HG03460 (cell line): ENCODE data around the gene TMPRSS11E.
A peak's percentile ranks its signal among the peaks of the same experiment; 100 is the strongest.
"Not testable (repeated sequence)": the region's sequence is repeated elsewhere in the genome, so short reads cannot be mapped to it uniquely, and the experiment has no call there.

Experiments
- ATAC-seq: cut with Tn5 transposase; IDR thresholded peaks from one replicate; pipeline ENCODE4 v1.9.1; 2021; ENCODE audit not compliant: unreplicated experiment

TMPRSS11E gene

DNA sequence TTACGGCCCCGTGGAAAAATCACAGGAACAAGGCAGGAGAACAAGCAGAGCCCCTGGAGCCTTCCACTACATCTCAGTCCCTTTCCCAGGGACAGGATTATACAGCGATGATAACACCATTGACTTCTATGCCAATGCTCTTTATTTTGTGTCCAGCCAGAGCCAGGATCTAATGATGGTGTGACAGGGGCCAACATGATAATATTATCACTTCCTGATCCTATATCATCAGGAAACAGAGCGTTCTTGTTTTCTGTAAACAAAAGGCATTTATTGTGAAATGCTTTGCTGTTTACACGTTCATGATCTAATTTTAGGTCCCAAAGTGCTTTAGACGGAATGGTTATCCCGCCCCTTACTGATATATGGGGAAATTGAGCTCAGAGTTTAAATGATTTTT, 12.8 kb downstream of the TMPRSS11E start:
- no peak for ATAC-seq

DNA sequence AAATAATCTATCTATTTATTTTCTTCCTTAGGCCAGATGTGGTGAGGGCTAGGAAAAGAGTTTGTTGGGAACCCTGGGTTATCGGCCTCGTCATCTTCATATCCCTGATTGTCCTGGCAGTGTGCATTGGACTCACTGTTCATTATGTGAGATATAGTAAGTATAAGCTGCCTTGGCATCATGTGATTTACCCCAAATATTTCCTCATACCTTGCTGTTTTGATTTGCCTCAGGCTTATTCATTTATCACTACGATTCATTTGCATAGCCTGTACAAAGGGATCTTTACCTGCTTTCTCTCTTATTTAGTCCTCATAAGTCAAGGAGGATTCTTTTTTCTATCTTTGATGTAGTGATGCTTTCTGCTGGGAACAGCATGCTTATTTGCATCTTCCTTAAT, 14.5 kb downstream of the TMPRSS11E start:
- no peak for ATAC-seq

GRCh38 chr4:68462691-68463090, 15.4 kb downstream of the TMPRSS11E start:
- ATAC-seq = no peak

GRCh38 chr4:68463796-68464195, 16.5 kb downstream of the TMPRSS11E start:
- ATAC-seq = no peak

- ATAC-seq = no peak
Measured at GRCh38 chr4:68465058-68465457, 17.8 kb downstream of the TMPRSS11E start.

DNA sequence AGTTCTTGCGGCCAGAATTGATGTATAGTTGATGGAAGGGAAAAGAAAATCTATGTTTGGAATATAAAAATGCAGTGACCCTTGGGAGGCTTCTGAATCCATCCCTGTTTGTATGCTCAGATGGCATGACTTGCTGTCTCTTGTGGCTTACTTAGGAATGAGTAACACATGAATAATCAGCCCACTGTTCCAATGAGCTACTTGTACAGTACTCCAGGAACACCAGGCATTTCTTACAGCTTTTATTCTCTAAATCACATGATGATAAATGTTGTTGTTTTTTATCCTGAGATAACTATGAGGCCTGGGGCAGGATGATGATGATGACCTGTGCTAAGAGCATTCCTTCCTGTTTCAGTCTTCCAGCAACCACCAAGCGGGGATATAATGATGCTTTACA, 18.9 kb downstream of the TMPRSS11E start:
- ATAC-seq = no peak

DNA sequence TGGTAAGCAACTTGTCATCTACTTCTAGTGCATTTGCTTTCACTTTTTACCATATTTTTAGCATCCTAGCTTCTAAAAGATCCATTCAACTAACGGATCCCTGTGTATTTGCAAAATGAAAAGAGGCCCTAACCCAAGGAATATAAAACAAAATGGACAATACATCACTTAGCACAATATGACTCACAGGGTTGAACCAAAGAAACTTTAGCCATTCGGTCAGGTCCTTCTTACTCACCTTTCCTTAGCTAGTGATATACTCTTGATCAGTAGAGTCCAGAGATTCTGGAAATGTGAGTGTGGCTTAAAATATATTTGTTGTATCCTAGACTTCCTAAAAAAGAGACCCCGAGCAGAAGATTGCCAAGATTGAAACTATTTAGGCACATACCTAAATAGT, 19.5 kb downstream of the TMPRSS11E start:
- ATAC-seq = no peak

- ATAC-seq = no peak
Measured at GRCh38 chr4:68469482-68469881, 22.2 kb downstream of the TMPRSS11E start.

GRCh38 chr4:68476191-68476590, 28.9 kb downstream of the TMPRSS11E start:
- no peak for ATAC-seq

DNA sequence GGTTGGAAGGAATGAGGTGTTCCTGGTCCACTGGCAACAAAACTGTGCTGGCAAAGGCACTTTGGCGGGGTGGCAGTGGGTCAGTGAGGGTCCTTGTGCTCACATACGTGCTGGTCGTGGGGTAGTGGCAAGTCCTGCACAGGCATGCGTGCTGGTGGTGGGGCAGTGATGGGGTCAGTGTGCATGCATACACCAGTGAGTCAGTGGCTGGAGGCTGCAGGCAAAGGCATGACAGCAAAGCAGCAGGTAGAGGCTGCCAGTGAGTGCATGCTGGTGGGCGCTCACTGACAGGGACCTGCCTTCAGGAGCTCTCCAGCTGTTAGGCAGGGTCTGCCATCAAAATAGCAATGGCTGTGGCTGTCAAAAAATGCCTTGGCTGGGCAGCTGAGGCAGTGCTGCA, 42.1 kb downstream of the TMPRSS11E start:
- no peak for ATAC-seq

DNA sequence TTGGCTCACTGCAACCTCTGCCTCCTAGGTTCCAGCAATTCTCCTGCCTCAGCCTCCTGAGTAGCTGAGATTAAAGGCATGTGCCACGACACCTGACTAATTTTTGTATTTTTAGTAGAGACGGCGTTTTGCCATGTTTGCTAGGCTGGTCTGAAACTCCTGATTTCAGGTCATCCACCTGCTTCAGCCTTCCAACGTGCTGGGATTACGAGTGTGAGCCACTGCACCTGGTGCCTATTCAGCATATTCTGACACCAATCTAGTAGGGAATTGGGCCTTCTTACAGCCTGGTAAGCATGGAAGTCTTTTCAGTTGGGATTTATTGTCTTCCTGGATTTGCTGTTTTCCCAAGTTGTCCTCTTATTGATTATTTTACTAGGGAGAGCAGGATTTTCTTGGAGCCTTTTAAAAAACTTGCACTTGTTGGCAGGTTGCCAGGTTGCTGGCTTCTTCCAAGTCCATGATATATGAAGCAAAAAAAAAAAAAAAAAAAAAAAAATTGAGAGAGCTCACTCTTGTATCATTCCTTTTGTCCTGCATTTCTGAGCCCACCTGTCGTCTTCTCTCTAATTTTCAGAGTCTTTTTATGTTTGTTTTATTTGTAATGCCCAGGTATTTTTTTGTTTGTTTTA, 43.7 kb downstream of the TMPRSS11E start:
- ATAC-seq = no peak

DNA sequence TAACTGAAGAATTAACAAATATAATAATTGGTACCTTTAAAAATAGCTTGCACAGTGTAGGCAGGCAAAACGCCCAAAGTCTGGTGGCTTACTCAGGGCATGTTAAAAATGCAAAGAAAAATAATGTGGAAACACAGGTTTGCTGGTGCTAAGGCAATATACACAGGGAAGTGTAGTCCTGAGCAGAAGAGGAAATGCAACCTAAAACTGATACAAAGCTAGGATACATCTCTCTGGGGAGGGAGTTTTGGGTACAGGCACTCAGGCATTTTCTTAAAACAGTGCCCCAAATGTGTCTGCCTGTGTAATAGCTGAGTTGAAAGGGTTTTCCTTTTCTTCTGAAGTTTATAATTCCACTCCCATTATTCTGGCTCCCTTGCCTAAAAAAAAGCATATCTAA, 47.4 kb downstream of the TMPRSS11E start:
- no peak for ATAC-seq

DNA sequence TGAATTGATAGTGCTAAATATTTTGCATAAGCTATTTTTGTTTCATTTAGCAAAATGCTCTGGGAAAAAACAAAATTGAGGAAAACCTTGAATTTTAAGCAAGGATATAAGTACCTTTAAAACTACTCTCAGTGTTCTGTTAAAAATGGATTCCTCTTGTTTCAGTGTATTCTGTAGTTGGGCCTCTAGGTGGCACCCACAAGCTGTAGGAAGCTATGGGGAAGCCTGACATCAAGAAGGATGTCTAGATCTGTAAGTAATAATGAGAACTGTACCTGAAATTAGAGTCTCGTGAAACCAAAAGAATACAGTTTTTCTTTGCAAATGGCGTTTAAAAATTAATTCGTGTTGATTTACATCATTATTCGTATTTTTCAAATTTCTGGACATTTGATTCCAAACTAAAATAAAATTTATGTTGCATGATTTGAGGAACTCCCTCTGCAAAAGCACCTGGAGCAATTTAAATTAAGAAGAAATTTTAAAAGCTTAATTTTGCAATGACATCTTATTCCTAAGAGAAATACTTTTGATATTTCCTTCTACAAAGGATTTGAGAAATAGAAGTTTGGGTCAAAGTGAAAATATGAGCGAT, 51.2 kb downstream of the TMPRSS11E start:
- ATAC-seq = peak; percentile 91

DNA sequence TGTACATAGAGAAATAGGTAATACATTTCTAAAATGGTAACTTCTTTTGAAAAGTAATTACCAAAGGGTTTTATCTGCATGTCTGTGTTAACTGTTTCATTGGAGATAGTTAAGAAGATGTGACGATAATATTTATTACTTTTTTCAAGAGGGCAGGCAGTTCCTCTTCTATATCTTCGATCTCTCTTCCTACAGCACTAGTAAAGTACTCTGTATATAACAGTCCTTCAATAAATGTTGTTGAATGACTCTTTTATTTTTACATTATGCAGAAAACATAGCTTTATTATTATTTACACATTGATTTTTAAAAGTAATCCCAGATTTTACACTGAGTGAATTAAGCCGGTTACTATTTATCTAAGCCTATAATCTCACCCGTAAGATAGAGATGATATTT, 51.8 kb downstream of the TMPRSS11E start:
- ATAC-seq = no peak

GRCh38 chr4:68503462-68503861, 56.2 kb downstream of the TMPRSS11E start:
- ATAC-seq = not testable (repeated sequence)

DNA sequence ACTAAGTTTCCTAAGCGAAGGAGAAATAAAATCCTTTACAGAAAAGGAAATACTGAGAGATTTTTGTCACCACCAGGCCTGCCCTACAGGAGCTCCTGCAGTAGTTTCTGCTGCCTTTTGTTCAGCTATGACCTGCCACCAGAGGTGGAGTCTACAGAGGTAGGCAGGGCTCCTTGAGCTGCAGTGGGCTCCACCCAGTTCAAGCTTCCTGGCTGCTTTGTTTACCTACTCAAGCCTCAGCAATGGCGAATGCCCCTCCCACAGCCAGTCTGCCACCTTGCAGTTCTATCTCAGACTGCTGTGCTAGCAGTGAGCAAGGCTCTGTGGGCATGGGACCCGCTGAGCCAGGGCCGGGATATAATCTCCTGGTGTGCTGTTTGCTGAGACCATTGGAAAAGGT, 57.6 kb downstream of the TMPRSS11E start:
- ATAC-seq = not testable (repeated sequence)

DNA sequence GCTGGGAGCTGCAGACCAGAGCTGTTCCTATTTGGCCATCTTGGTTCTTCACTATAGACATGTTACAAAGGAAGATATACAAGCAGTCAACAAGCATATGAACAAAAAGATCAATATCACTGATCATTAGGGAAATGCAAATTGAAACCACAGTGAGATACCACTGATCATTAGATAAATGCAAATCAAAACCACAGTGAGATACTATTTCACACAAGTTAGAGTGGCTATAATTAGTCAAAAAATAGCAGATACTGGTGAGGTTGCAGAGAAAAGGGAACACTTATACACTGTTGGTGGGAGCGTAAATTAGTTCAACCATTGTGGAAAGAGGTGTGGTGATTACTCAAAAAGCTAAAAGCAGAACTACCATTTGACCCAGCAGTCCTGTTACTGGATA, 58.2 kb downstream of the TMPRSS11E start:
- ATAC-seq = peak; percentile 65

DNA sequence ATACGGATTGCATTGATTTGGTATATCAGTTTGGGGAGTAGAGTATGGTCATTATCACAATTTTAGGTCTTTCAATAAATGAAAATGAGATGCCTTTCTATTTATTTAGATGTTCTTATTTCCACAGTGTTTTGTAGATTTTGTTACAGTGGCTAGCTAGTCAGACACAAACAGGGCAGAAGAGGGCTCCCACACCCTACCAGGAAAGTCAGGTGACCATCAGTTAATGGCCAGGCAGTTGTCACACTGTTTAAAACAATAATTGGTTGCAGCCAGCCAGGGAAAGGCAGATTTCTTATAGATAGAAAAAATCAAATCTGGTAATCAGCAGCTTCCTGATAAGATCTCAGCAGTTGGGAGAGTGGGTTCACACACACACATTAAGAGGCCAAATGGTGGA, 71.6 kb downstream of the TMPRSS11E start:
- ATAC-seq = no peak

DNA sequence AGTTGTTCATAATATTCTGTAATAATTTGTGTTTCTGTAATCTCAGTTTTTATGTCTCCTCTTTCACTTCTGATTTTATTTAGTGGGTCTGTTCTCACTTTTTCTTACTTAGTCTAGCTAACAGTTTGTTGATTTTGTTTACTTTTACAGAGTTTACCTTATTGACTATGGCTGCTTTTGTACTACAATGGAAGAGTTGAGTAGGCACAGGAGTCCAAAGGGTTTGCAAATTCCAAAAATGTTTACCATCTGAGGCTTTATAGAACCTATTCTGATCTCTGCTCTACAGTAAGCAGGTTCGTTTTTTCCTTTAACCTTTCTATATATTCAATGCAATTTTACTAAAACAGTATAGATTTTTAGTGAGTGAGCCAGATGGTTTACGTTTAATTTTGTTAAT, 73.7 kb downstream of the TMPRSS11E start:
- ATAC-seq = no peak

- not testable (repeated sequence) for ATAC-seq
Measured at GRCh38 chr4:68522232-68522631, 75.0 kb downstream of the TMPRSS11E start.

- ATAC-seq = no peak
Measured at GRCh38 chr4:68535974-68536373, 88.7 kb downstream of the TMPRSS11E start.

- no peak for ATAC-seq
Measured at GRCh38 chr4:68536375-68536774, 89.1 kb downstream of the TMPRSS11E start.

DNA sequence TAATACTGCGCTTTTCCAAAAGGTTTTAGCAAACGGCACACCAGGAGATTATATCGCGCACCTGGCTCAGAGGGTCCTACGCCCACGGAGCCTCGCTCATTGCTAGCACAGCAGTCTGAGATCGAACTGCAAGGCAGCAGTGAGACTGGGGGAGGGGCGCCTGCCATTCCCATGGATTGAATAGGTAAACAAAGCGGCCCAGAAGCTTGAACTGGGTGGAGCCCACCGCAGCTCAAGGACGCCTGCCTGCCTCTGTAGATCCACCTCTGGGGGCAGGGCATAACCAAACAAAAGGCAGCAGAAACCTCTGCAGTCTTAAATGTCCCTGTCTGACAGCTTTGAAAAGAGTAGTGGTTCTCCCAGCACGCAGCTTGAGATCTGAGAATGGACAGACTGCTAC, 95.5 kb downstream of the TMPRSS11E start:
- not testable (repeated sequence) for ATAC-seq
